Right hindlimb (tissue), 1 donor: ENCODE measurements around the gene NOP14.
"Not testable (repeated sequence)": the region's sequence is repeated elsewhere in the genome, so short reads cannot be mapped to it uniquely, and the experiment has no call there.

ENCODE experiments used
- DNase-seq: peaks from one replicate; pipeline ENCODE4 v3.0.0-alpha.2; 2018

NOP14 gene

DNA sequence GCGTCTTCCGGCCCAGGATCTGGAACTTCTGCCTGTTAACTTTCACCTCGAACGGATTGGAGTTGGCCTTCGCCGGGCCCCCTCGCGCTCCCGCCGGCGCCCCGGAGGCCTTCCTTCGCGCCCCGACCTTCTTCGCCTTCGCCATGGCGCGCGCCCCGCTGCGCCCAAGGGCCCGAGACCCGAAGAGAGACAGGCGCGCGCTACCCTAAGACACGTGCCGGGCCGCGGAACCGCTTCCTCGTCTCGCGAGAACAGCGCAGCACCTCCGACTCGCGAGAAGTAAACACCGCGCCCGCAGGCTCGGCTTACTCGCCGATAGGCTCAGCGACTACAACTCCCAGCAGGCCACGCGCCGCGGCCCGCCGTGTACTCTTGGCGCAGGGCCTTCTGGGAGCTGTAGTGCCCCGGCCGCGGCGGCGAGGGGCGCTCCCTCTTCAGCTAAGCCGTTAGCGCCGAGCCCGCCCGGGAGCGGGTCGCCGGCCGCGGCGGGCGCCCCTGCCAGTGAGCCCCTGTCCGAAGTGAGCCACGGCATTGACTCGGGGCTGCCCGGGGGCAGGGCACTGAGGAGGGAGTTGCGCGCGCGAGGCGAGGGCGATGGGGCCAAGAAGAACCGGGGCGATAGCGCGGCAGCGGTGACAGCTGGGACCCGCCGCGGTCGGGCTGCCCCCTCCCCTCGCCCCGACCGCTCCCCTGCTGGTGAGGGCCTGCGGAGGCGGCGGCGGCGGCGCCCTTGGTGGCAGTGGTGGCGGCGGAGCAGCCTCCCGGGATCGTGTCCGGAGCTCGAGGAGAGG lies at the start of gene NOP14, which contains the start of gene GRK4:
NOP14 (minus strand) TSS at position 232 of the 791 bp plus-strand sequence; CDS start at position 145, 87 bp downstream.
GRK4 (plus strand) TSS at position 397 of the 791 bp plus-strand sequence. CDS start 500 bp downstream, outside the sequence.
- DNase-seq: peak; percentile 99

DNA sequence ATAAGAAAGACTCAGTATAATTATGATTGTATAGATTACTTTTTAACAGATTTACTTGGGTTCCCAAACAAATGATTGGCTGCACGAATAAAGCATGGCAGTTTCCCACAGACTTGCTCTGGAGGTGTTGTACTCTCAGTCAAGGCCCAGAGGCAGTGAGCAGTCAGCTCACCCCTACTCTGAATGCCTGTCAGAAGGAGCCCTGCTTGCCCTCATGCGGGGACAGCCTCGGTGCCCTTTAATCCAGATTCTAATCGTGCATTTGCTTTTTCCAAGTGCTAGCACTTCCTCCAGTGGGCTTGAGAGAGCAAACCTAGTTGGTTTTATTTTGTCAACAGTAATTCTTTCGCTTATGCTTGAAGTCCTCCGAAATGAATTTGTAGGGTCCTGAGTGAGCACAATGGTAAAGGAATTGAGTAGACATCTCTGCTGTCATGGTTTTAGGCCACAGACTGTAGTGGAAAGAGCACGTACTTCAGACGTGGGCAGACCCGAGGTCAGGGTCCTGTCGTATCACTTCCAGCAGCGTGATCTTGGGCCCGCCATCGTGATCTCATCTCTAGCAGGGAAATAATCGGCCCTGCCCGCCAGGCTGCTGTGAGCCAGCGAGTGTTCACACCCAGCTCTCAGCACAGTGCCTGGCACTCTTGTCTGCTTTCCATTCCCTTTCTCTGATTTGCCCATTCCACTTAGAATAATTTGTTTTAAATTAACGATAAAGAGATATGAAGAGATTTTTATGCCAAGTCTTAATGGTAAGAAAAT lies 48.4 kb upstream of the NOP14 start:
- DNase-seq: no peak

DNA sequence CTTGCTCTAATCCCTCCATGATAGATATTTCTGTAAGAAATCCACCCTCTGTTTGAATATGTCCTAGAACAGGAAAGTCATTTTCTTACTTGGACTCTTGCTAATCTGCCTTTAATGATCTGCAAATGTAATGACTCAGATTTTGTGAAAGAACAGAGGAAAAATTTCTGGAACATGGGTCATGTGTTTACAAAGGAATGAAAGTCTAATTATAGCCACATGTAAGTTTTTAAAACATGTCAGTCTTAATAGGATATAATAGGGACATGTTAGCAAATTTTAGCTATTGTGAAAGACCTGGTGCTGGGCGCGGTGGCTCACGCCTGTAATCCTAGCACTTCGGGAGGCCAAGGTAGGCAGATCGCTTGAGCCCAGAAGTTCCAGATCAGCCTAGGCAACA lies 47.8 kb upstream of the NOP14 start:
- no peak for DNase-seq

DNA sequence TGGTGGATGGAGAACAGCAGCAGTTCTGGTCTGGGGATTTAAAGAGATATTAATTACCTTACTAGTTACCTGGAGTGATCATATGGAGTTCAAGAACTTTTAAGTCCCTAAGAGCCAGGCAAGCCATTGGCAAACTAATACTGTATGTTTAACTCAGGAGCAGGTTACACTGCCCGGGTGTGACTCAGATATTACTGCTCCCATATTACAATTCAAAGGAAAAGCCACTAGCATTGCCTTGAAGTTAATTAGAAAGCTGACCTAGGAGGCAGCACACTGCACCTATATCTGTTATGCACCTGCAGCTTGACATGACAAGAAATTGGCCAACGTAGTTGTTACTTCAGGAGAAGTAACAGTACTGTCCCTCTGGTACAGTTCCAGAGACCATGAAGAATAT lies 47.4 kb upstream of the NOP14 start:
- DNase-seq: no peak

DNA sequence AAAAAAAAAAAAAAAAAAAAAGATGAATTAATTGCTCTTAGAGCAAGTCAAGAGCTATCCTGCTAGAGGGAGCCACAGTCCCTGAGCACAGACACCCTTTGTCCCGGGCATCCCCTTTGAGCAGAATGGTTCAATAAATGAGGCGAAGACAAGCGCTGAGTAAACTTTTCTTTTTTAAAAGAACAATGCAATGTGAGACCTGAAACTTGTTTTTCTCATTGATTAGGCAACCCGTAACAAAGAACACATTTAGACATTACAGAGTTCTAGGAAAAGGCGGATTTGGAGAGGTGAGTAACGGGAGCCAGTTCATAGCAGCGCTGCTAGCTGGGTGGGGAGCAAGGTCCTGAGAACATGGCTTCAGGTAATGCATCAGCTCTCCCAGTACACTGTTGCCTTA lies 46.2 kb upstream of the NOP14 start:
- DNase-seq: no peak

DNA sequence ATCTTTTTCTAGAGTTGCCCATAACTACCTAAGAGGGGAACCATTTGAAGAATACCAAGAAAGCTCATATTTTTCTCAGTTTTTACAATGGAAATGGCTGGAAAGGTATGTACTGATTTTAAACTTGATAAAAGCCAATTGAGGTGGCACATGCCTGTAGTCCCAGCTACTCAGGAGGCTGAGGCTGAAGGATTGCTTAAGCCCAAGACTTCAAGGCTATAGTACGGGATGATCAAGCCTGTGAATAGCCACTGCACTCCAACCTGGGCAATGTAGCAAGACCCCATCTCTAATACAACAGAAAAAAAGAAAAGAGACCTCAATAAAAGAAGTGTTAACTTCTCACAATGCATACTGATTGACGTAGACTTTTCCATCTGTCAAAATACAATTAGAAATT lies 44.5 kb upstream of the NOP14 start:
- DNase-seq: no peak

DNA sequence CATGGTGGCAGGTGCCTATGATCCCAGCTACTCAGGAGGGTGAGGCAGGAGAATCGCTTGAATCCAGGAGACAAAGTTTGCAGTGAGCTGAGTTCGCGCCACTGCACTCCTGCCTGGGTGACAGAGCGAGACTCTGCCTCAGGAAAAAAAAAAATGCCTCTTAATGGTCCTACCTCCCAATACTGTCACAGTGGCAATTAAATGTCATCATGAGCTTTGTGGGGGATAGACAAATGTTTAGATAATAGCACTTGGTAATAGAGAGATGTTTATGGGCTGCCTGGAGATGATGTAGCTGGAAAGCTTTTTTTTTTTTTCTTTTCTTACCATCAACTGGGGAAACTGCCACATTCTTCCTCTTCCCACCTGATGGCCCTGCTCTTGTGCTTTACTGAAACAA lies 33.2 kb upstream of the NOP14 start:
- DNase-seq: no peak

DNA sequence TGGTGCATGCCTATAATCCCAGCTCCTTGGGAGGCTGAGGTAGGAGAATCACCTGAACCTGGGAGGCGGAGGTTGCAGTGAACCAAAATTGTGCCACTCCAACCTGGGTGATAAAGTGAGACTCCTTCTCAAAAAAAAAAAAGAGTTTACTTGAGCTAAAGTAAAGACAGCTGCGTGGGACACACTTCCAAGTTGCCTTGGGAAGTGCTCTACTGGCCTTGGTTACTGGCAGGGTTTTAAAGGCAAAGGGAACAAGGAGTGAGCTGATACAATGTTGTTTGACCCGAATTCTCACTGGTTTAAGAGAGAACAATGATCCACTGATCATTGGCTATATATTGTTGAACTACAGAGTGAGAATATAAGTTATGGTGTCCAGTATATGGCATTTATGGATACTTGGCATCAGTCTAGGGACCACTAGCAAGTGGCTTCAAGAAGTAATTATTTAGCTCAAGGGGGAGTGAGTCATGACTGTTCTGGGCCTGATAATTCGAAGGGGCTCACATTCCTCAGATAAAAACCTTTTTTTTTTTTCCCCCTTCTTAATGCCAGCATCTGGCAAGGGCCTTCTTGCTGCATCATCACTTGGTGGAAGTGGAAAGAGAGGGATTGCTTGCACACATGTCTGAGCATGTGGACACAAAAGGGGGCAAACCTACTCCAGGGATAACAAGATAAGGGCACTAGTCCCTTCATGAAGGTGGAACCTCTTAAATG lies 32.5 kb upstream of the NOP14 start:
- DNase-seq: no peak

DNA sequence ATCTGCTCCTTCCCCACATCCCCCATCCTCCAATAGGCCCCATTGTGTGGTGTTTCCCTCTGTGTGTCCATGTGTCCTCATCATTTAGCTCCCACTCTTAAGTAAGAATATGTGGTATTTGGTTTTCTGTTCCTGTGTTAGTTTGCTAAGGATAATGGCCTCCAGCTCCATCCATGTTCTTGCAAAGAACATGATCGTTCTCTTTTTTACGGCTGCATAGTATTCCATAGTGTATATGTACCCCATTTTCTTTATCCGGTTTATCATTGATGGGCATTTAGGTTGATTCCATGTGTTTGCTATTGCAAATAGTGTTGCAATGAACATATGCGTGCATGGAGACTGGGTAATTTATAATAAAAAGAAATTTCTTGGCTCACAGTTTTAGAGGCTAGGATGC lies 31.7 kb upstream of the NOP14 start:
- DNase-seq: no peak

DNA sequence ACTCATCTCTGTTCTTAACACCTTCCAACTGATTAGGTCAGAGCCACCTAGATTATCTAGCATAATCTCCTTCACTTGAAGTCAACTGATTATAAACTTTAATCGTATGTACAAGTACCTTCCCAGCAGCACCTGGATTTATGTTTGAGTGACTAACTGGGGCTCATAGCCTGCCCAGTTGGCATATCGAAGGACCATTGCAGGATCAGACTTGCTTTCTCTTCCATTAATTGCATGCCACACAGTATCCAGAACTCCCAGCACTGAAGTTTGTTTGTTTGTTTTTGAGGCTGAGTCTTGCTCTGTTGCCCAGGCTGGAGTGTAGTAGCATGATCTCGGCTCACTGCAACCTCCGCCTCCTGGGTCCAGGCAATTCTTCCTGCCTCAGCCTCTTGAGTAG lies 28.0 kb upstream of the NOP14 start:
- no peak for DNase-seq

DNA sequence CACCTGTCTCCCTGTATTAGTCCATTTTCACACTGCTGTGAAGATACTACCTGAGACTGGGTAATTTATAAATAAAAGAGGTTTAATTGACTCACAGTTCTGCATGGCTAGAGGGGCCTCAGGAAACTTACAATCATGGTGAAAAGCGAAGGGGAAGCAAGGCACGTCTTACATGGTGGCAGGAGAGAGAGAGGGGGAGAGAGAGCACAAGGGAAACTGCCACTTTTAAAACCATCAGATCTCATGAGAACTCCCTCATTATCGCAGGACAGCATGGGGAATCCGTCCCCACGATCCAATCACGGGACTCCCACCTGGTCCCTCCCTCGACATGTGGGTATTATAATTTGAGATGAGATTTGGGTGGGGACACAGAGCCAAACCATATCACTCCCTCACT lies 20.5 kb upstream of the NOP14 start:
- not testable (repeated sequence) for DNase-seq

DNA sequence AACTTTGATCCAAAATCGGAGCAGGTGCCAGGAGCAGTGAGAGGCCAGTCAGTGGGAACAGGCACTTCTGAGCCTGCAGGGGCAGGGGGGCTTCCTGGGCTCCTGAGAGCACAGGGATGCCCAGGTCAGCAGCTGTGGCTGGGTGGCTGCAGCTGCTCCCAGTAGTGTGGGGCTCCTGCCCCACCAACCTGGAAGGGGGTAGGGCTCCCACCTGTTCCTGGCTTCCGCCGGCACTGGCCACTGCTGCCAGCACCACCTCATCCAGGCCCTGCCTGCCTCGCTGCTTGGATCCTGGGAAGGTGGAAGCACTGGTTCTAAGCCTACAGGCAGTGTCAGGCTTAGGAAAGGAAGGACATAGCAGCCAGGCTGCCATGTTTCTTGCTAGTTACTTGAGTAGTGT lies 18.8 kb upstream of the NOP14 start:
- no peak for DNase-seq

DNA sequence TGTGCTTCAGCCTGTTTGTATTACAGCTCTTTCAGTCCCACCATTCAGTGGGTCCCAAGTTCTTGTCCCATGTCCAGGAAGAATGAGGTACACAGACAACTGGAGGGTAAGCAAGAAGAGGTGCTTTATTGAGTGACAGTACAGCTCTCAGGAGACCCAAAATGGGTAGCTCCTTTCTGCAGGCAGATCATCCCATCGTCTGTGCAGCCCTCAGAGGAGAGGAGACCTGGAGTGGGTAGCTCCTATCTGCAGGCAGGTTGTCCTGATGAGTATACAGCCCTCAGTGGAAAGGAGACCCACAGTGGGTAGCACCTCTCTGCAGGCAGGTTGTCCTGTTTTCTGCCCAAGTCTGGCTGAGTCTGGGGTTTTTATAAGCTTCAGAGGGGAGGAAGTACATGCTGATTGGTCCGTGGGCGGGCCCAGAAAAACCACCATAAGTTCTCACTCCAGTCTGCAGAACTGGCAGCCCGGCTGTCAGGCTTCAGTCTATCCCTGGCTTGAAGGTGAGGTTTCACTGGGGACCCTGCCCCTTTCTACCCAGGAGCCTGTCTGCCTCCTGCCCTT lies 18.1 kb upstream of the NOP14 start:
- no peak for DNase-seq

DNA sequence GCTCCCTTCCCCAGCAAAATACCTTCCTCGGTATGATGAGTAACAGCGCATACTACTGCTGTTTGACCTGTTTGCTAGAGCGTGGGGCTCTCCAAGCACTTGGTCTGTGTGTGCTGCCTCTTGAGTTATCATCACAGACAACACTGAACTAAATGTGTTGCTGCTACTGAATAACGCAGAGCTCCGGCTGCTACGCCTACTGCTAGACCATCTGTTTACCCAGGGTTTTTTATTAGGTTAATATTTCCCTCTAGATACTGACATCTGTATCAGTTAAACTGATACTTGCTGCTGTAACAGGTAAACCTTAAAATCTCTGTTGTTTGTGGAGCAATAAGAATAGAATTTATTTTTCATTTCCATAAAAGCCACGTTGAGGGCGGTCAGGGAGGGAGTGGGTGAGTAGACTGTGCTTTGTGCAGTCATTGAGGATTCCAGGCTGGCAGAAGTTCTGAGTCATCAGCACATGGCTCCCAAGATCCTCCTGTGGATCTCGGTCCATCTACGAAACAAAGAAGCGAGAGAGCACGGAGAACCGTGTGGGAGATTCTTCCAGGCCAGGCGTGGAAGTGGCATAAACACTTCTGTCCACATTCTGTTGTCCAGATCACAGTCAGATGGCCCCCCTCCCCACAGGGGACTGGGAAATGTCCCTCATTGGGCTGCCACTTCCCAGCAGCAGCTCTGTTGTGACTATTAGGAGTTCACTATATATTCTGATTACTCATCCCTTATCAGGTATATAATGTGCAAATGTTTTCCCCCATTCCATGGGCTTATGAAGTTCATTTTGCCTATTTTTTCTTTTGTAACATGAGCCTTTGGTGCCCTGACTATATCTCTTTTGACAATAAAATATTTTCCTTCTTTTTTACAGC lies 14.2 kb upstream of the NOP14 start:
- DNase-seq: no peak

DNA sequence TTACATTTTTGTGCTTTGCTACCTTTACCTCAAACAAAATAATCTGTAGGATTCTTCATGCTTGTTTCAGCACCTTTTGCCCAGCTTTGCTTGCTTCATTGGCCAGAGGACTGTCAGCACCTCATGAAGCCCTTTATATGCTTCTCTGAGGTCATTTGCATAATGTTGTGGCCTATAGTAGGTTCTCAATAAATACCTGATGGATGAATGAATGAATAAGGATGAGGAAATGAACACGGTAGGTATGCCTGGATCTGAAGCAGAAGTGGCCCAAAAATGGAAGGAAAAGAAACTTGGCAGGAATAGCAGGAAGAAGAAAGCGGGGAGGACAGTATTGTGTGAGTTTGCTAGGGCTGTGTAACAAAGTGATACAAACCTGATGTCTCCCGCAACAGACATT lies 8.1 kb upstream of the NOP14 start:
- DNase-seq: no peak

DNA sequence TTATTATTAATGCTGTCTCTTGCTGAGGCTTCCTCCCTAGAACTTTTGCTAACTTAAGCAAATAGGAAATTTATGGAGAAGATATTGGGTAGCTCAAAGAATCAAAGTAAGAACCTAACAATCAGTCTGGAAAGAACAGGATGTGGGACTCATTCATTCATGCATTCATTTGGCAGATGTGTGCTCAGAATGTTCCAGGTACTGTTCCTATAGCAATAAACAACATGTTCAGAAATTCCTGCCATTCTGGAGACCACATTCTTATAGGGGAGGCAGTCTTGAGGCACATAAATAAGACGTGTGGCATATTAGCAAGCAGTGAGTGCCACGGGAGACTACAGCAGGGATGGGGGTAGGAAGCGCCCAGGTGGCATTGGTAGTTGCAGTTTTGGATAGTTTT lies 5.2 kb upstream of the NOP14 start:
- DNase-seq: no peak

DNA sequence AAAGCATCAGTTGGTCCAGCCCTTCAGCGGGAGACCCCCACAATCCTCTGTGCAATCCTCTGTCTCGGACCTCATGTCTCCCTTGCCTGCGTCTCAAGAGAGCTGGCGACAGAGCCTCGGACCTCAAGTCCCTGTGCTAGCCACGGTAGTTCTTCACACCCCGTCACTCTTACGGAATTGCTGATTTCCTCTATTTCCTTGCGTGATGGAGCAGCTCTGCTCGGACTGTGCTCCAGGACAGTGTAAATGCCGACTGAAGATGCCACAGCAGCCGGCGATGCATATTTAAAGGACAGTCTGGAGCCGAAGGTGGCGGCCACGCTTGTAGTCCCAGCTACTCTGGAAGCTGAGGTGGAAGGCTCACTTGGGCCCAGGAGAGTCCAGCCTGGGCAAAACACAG lies 2.1 kb upstream of the NOP14 start:
- no peak for DNase-seq

DNA sequence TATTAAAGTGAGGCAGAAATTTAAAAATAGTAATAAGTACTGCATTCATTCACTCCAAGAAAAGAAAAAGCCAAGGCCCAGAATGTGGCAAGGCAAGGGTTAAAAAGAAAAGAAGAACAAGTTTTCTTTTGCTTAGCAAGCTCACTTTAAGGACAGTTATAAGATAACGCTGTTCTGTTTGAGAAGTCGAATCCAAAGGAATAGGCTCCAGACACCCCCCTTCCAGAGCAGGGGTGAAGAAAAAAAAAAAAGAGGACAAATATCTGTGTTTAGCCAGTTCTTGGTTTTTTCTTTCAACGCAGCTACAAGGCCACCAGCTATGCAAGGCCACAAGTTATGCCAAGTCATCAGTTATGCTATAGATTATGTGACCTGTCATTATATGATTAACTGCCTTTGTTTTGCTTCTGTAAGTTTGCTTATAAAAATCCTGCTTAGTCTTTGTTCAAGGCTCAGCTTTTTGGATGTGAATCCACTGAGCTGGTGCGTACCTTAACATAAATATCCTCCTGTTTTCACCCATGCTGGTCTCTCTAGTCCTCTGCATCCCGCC lies 1.6 kb upstream of the NOP14 start:
- no peak for DNase-seq

DNA sequence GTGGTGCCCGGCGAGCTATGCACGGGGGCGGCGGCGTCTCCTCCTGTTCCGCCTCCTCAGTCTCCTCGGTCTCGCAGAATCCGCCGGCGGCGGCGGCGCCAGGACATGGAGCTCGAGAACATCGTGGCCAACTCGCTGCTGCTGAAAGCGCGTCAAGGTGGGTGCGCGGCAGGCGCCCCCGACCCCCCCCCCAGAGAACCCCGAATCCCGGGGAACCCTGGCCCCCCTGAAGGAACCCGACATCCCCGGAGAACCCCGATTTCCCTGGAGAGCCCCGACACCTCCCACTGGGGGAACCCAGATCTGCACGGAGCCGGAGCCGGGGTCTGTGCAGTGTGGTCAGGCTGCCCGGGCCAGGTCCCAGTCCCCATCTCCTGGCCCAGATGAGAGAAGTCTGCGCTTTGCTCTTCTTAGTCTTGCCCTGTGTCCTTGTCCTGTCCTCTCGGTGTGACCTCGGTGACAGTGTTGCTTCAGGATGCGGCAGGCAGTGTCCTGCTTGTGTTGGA lies 813 bp upstream of the NOP14 start:
- no peak for DNase-seq

DNA sequence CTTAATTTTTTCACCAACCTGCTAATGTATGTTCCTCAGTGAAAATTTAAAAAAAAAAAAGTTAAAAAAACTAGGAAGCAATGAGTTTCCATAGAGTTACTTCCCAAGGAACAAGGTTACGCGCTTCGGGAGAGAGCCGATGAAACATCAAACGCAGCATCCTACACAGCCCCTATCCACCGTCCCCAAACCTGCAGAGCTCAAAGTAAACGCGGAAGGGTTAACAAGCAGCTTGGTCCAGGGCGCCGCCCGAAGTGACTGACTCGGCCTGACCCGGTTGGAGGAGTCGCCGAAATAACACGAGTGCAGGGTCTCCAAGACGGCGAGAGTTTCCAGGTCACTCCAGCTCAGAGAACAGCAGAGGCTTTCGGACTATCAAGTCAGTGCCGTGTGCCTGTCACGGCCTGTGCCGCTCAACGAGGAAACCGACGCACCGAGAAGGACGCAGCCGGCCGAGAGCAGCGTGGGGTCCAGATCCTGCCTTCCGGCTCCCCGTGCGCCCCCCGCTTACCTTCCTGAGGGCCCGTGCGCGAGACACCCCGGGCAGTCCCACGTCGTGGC lies 512 bp downstream of the NOP14 start:
- DNase-seq: peak; percentile 68

DNA sequence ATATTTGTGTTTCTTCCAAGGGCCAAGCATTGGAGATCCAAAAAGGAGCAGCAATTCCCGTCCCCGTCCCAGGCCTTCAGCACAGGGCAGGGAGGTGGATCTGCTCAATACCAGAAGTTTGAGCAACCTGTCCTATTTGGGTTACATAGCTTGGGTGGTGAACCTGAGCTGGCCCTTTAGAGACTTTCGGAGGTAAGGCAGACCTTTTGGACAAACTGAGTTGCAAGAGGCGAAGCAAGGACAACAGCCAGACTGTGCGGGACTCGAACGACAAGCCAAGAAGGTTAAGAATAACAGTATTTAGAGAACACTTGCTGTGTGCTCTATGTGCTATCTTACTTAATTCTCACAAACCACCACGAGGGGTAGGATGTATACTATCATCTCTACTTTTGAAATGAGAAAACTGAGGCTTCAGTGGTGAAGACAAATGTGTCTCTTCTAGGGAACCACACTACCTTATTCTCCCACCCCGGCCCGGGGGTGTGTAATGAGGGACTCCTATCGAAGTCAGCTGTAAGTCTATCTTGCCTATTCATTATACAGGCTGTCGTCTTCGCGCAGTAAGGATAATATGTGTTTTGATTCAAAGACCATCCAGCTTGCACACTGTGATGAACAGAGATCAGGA lies 1.3 kb downstream of the NOP14 start:
- no peak for DNase-seq
